GM15510 (cell line): ENCODE data around the gene HCN2.

Source experiments
- POLR2A ChIP-seq: IDR thresholded peaks from 3 replicates; pipeline ENCODE4 v1.6.1; 2011; ENCODE audit warnings: borderline replicate concordance; ENCODE audit not compliant: insufficient read length; ENCODE audit errors: extremely low read depth

Gene HCN2

DNA sequence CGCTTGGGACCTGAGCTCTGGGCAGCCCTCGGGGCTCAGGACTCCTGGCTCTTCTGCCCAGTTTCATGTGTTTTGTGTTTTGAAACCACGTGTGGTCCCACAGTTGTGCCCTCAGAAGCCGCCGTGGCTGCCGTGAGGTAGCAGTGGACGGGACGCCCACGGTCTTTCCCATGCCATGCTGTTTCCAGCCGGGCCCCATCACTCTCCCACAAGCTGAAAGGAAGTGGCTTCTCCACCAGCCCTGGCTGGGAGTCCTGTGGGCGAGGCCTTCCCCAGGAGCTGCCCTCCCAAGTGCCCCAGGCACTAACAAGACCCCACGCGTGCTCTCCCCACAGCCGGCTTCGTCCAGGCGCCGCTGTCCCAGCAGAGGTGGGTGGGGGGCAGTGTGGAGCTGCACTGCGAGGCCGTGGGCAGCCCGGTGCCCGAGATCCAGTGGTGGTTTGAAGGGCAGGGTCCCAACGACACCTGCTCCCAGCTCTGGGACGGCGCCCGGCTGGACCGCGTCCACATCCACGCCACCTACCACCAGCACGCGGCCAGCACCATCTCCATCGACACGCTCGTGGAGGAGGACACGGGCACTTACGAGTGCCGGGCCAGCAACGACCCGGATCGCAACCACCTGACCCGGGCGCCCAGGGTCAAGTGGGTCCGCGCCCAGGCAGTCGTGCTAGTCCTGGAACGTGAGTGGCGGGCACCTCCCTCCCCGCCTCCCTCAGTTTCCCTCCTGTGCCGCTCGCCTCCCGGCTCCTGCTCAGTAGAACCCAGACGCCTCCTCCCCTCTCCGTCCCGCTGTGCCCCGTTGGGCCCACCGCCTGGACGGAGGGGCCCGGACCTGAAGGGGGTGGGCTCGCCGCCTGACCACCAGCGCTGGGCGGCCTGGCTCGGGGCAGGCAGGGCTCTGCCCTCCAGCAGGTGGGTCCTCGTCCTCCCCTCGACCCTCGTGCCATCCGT, 12.0 kb upstream of the HCN2 start:
- TF ChIP-seq POLR2A = no peak

DNA sequence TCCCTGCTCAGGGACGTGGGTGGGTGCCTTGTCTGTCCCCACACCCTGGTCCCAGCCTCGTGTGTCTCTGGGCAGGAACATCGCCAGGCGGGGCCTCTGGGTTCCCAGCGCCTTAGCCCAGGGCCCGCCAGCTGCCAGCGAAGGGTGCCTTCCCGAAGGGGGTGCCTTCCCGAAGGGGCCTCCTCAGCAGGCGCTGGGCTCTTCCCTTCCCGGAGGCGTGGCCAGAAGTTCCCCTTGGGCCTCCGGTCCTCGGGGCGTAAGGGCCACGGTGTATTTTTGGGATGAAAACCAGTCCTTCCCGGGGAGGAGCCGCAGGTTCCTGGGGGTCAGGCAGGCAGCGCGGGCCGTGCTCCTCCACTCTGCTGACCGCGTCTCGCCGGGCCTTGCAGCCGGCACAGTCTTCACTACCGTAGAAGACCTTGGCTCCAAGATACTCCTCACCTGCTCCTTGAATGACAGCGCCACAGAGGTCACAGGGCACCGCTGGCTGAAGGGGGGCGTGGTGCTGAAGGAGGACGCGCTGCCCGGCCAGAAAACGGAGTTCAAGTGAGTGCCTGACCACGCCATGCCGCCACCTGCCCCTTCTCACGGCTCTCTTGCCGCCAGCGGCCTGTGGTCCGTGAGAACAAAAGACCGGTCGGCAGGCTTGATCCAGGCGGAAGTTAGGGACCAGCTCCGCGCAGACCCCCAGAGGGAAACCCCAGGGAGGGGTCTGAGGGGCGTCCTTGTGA, 10.4 kb upstream of the HCN2 start:
- TF ChIP-seq POLR2A = no peak

DNA sequence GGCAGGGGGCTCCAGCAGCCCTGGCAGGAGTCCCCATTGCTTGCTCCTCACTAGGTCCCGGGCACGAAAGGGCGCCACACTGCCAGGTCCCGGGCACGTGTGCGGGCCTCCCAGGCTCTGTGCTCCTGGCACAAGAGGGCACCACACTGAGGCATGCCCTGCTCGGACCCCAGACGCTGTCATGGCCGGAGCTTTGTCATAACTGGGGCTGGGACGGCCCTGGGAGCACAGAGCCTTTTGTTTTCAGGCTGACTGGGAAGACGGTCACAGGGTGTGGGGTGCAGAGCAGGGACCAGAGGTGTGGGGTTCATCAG, 9.9 kb upstream of the HCN2 start:
- TF ChIP-seq POLR2A = no peak

DNA sequence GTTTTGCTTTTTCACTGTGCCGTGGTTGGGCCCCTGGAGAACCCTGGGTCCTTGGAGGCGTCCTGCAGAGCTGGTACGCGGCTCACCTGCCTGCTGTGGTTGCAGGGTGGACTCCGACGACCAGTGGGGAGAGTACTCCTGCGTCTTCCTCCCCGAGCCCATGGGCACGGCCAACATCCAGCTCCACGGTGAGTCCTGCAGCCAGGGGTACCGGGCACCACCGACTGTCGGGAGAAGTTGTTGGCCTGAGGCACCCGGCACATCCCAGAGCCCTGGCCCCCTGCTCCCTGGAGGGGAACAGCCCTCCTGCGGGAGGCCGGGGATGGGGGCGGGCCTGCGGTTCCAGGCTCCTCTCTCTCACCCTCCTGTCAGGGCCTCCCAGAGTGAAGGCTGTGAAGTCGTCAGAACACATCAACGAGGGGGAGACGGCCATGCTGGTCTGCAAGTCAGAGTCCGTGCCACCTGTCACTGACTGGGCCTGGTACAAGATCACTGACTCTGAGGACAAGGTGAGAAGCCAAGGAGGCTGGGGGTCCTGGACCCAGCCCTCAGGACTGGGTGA, 9.3 kb upstream of the HCN2 start:
- TF ChIP-seq POLR2A = no peak

DNA sequence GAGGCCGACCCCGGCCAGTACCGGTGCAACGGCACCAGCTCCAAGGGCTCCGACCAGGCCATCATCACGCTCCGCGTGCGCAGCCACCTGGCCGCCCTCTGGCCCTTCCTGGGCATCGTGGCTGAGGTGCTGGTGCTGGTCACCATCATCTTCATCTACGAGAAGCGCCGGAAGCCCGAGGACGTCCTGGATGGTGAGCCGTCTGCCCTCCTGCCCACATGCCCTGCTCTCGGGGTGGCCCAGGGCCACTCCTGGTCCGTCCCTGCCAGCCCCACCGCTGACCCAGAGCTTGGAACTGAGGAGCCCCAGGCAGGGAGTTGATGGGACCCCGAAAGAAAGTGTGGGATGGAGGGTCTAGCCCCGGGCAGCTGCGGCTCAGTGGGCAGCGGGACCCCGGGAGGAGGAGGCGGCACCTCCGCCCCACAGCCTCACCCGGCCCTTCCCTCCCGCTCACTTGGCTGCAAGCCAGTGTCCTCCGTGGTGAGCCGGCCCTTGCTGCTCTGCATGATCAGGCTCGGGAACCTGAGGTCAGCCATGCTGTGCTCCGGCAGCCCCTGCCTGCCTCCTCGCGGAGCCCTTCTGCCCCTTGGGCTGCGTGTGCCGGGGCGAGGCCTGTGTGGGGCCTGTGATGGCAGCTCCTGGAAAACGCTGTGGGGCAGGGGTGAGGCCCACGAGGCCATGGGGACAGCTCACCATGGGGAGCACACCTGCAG, 8.1 kb upstream of the HCN2 start:
- TF ChIP-seq POLR2A = no peak

DNA sequence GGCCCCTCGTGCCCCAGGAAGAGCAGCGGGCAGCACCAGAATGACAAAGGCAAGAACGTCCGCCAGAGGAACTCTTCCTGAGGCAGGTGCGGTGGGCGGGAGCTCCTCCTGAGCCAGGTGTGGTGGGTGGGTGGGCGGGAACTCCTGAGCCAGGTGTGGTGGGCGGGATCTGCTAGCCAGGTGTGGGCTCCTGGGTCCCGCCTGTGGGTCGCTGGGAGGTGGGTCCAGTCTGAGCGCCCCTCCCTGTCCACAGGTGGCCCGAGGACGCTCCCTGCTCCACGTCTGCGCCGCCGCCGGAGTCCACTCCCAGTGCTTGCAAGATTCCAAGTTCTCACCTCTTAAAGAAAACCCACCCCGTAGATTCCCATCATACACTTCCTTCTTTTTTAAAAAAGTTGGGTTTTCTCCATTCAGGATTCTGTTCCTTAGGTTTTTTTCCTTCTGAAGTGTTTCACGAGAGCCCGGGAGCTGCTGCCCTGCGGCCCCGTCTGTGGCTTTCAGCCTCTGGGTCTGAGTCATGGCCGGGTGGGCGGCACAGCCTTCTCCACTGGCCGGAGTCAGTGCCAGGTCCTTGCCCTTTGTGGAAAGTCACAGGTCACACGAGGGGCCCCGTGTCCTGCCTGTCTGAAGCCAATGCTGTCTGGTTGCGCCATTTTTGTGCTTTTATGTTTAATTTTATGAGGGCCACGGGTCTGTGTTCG, 7.0 kb upstream of the HCN2 start:
- TF ChIP-seq POLR2A = no peak

DNA sequence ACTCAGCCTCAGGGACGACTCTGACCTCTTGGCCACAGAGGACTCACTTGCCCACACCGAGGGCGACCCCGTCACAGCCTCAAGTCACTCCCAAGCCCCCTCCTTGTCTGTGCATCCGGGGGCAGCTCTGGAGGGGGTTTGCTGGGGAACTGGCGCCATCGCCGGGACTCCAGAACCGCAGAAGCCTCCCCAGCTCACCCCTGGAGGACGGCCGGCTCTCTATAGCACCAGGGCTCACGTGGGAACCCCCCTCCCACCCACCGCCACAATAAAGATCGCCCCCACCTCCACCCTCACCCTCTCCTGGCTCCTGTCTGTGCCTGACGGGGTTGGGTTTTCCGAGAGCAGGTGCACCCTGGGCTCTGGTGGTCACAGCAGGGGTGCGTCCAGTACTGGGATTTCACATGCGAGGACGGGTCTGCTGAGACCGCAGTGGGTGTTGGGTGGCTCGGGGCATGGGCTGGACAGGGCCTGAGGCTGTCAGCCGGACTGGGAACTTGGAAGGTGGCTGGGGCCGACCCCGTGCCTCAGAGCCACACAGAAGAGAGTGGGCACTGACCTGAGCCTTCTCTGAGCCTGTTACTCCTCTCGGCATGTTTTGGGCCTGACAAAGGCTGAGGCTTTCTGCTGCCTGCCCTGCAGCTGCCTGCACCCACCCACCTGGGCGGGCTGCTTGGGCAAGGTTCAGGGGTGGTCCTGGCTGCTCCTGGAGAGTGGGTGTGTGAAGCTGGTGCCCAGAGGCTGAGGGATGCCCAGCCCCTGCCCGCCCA, 6.3 kb upstream of the HCN2 start:
- no peak for TF ChIP-seq POLR2A

DNA sequence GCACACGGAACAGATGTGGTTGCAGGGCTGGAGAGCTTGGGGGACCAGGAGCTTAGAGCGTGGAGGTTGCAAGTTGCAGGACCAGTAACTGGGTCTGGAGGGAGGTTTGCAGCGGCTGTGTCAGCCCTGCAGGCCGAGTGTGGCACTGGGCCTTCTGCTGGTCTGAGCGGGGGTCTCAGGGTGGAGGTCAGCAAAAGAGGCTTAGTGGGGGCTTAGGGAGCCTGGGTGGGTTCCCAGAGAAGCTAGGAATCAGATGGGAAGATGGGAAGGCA, 5.8 kb upstream of the HCN2 start:
- no peak for TF ChIP-seq POLR2A

DNA sequence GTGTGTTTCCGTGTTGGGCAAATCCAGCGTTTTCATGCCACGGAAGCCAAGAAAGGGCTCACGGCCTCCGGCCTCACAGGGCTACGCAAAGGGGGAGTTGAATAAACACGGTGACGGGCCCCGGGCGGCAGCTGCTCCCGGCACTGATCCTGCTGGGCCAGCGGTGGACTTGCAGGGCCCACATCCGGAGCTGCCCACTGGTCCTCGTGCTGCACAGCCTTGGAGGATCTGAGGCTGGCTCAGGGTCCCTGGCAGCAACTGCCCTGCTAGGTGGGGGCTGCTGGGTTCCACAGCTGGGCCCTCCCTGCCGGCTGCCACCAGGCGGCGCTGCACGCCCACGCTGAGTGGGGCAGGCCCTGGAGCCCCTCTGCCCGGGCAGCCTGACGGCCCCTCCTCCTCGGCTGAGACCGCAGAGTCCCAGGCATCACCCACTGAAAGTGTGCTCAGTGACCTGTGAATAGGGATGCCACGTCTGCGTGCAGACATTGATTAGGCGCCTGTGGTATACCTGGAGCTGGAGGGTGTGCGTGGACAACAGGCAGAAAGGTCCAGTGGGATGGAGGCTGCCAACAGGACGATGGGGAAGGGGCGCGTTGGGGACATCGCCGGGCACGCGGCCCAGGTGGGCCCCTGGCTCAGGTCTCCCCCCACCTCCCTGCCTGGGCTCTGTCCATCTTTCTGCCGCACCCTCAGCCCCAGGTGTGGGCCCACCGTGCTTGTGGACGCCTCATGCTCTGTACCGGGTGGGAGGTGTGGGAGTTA, 5.3 kb upstream of the HCN2 start:
- peak; percentile 23 for TF ChIP-seq POLR2A

DNA sequence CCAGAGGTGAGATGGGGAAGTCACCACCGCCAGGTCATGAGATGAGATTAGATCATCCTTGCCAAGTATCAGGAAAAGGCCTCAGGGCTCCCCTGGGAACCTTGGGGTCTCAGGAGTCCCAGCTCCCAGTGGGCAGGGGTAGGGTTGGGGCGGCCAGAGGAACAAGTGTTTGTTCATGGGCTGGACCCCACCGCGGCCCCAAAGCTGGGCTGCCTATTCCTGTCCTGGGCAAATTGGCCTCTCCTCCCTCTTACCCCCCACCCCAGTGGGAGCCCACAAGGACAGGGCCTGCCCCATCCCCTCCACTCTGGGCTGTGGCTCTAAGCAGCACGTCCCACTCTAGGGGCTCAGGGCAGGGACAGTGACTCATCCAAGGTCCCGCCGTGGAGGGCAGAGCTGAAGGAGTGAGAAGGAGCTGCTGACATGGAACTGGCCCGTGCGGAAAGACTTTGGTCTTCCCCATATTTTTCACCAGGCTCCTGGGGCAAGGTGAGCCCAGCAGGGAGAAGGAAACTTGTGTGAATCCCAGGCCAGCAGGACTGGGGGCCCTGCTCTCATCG, 4.0 kb upstream of the HCN2 start:
- TF ChIP-seq POLR2A = no peak

DNA sequence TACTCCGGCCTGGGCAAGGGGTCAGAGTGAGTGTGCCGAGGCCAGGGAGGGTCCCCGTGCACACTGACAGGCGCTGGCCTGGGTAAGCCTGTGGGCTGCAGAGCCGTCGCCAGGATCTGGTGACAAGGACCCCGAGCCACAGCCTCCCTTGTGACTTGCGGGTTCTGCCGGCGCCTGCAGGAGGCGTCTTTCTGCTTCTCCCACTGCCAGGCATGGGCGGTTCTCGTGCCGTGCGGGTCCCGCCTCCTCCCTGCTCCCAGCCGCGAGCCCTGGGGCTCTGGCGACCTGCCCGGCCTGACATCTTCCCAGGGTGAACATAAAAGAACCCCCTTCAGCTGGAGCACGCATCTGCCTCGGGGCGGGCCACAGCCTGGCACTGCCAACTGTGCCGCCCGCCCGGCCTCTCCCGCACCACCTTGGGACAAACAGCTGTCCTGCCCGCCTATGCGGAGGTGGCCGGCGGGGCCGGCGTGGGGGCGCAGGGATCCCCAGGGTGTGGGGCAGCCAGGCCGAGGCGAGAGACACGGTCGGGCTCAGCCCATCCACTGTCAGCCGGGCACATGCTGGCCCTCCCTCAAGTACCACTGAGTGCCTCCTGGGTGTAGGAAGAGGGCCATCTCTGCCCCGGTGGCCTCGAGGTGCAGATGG, 1.5 kb upstream of the HCN2 start:
- no peak for TF ChIP-seq POLR2A

DNA sequence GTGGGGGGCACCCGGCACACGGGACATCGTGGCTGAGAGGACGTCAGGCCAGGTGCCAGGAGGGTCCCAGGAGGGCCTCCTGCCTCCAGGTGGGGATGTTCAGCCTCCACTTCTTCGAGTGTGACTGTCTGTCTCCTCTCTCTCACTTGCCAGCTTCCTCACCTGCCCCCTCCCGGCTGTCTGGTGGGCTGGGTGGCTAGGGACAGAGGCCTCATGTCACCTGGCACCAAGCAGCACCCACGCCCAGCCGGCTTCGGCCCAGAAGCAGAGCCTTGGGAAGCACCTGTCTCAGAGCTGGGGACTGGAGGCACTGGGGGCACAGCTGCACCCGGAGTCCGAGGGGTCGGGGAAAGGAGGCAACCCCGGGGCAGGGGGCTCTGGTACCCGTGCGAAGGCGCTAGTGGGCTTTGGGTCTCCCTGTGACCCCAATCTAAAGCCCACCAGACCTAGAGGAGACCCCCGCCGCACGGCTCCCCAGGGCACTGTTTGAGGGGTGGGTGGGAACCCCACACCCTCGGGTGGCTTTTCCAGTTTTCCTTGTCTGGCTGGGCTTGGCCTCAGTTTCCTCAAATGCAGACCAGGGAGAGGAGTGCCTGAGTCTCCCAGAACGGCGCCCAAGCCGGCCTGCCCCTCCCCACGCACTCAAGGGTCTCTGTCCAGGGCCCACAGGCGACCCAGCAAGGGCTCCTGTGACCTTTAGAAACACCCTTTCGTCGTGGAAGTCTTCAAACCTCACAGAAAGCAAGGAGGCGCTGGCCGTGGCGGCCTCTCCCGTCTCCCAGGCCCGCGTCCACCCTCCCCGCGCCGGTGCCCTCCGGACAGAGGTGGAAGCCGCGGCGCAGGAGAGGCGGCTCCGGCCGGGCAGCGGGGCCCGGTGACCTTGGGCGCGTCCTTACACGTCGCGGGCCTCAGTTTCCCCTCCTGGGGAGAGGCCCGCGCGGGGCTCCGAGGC, 664 bp upstream of the HCN2 start:
- no peak for TF ChIP-seq POLR2A

DNA sequence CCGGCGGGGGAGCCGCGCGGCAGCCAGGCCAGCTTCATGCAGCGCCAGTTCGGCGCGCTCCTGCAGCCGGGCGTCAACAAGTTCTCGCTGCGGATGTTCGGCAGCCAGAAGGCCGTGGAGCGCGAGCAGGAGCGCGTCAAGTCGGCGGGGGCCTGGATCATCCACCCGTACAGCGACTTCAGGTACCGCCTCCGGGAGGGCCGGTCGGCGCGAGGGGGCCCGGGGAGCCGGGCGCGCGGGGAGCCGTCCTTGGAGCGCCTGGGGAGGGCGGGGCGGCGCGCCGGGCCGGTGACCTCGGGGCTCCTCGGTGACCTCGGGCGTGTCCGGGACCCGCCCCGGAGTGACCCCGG, 690 bp downstream of the HCN2 start:
- no peak for TF ChIP-seq POLR2A
